ENCODE measurements around the gene RRP15.

The RRP15 gene

GRCh38 chr1:218342091-218342490 lies 57.0 kb downstream of the RRP15 start:
- DNase-seq, result no peak

- DNase-seq, result peak; percentile 22 to 32
Observed at GRCh38 chr1:218344814-218345672, 60.0 kb downstream of the RRP15 start, which contains the start of gene TGFB2. Gene TGFB2 (plus strand): TSS chr1:218345336. CDS start chr1:218346702, 1,366 bp downstream.

- peak; percentile 25 to 80 for DNase-seq
Observed at GRCh38 chr1:218345673-218346390, 60.7 kb downstream of the RRP15 start.

- DNase-seq, result no peak
Observed at GRCh38 chr1:218346391-218347204, 61.5 kb downstream of the RRP15 start.

GRCh38 chr1:218347336-218347722 lies 62.2 kb downstream of the RRP15 start:
- DNase-seq, result no peak

- DNase-seq, result no peak
Observed at GRCh38 chr1:218347723-218348627, 62.9 kb downstream of the RRP15 start.

- DNase-seq, result no peak
Observed at GRCh38 chr1:218348628-218349071, 63.6 kb downstream of the RRP15 start.

- DNase-seq, result no peak
Observed at GRCh38 chr1:218349348-218350034, 64.4 kb downstream of the RRP15 start.

GRCh38 chr1:218350035-218350525 lies 65.0 kb downstream of the RRP15 start:
- no peak for DNase-seq

- no peak for DNase-seq
Observed at GRCh38 chr1:218350801-218351266, 65.7 kb downstream of the RRP15 start.

- DNase-seq, result no peak
Observed at GRCh38 chr1:218351391-218352074, 66.4 kb downstream of the RRP15 start.

GRCh38 chr1:218352075-218352438 lies 67.0 kb downstream of the RRP15 start:
- DNase-seq, result no peak

GRCh38 chr1:218353656-218354055 lies 68.6 kb downstream of the RRP15 start:
- no peak for DNase-seq

GRCh38 chr1:218355278-218355677 lies 70.2 kb downstream of the RRP15 start:
- no peak for DNase-seq

GRCh38 chr1:218357211-218357892 lies 72.3 kb downstream of the RRP15 start:
- no peak for DNase-seq

GRCh38 chr1:218357893-218358232 lies 72.8 kb downstream of the RRP15 start:
- DNase-seq, result no peak

- peak in 1 of 2 experiments; percentile 35 for DNase-seq
Observed at GRCh38 chr1:218361298-218362065, 76.4 kb downstream of the RRP15 start.

- DNase-seq, result no peak
Observed at GRCh38 chr1:218362418-218363076, 77.5 kb downstream of the RRP15 start.

GRCh38 chr1:218363141-218363540 lies 78.0 kb downstream of the RRP15 start:
- no peak for DNase-seq

Measured in NCI-H526 (cell line).